Lung (tissue), 12 donors: ENCODE data around the gene CEBPZ. TPM values are rescaled to one million over a fixed set of nuclear protein-coding genes. Genes with fewer than 3 reads are reported as not detected.

Experiments used
- ATAC-seq: fragments of 200-7000 bp; cut with Tn5 transposase; one replicate; pipeline ENCODE4 v1.9.1; 2020; ENCODE audit warnings: moderate number of reproducible peaks; ENCODE audit not compliant: insufficient read depth, low FRiP score
- DNase-seq, 3 donors: peaks; one replicate each; pipeline ENCODE4 v3.0.0-alpha.2; 2013 to 2017
- H3K27ac ChIP-seq, 2 donors: one replicate each; pipeline ENCODE4 v1.5.1; 2013; ENCODE audit warnings: mild to moderate bottlenecking in 2 of 2, moderate library complexity in 2 of 2, control low read depth in 1 of 2, inconsistent platforms in 1 of 2, low read depth in 1 of 2, low read length in 1 of 2
- H3K27me3 ChIP-seq, 3 donors: one replicate each; pipeline ENCODE4 v1.5.1; 2013; ENCODE audit warnings: low read length in 2 of 3; ENCODE audit not compliant: control insufficient read depth in 3 of 3, insufficient read depth in 3 of 3
- H3K36me3 ChIP-seq, 4 donors: one replicate each; pipeline ENCODE4 v1.5.1; 2013; ENCODE audit warnings: low read length in 4 of 4, mild to moderate bottlenecking in 1 of 4, moderate library complexity in 1 of 4; ENCODE audit not compliant: control insufficient read depth in 4 of 4, insufficient read depth in 4 of 4
- H3K4me1 ChIP-seq, 5 donors: one replicate each; pipeline ENCODE4 v1.5.1; 2013; ENCODE audit warnings: low read length in 5 of 5, mild to moderate bottlenecking in 2 of 5, moderate library complexity in 1 of 5; ENCODE audit not compliant: control insufficient read depth in 5 of 5, insufficient read depth in 5 of 5
- H3K4me3 ChIP-seq: one replicate; pipeline ENCODE4 v1.5.1; 2013; ENCODE audit warnings: mild to moderate bottlenecking, control low read depth, moderate library complexity
- H3K9ac ChIP-seq, 2 donors: one replicate each; pipeline ENCODE4 v1.5.1; 2013; ENCODE audit warnings: low read length in 2 of 2, control low read depth in 1 of 2; ENCODE audit not compliant: insufficient read depth in 1 of 2
- H3K9me3 ChIP-seq, 4 donors: one replicate each; pipeline ENCODE4 v1.5.1; 2013; ENCODE audit warnings: low read length in 3 of 4, mild to moderate bottlenecking in 1 of 4, moderate library complexity in 1 of 4; ENCODE audit not compliant: control insufficient read depth in 4 of 4, insufficient read depth in 3 of 4
- WGBS, 2 donors: extraction: QIAGEN DNeasy Blood & Tissue Kit; methylation state at CpG; one replicate each; pipeline ENCODE4 v1.1.7; 2013; 5-methylcytosine and 5-hydroxymethylcytosine counted together
- polyA plus RNA-seq, 2 donors: library from polyadenylated mRNA; stranded (reverse); fragments of 200-250 nt; gene quantifications; one replicate each; pipeline ENCODE4 v1.2.1, GENCODE V29; 2013
- total RNA-seq, 2 donors: library from RNA; depleted of rRNA in 1 of 2; stranded (reverse); fragments of >200 nt in 1 of 2; gene quantifications; one replicate each; pipeline ENCODE4 v1.2.1, GENCODE V29; 2014 to 2021
- TF ChIP-seq, protein P1 (sequence below): IDR thresholded peaks from 2 replicates; pipeline ENCODE4 v1.5.1; 2012; ENCODE audit warnings: mild to moderate bottlenecking; ENCODE audit errors: control extremely low read depth, extremely low read depth
- donor health status: control.
- donor health status: control.
- donor health status: Bipolar disorder and iron deficiency.
- donor health status: healthy.
- donor health status: DM: yes; HTN: yes; CAD: no.

The CEBPZ gene
- total and polyA plus RNA-seq, 4 donors: 36.7 to 66.7 (median 45.0) TPM

DNA sequence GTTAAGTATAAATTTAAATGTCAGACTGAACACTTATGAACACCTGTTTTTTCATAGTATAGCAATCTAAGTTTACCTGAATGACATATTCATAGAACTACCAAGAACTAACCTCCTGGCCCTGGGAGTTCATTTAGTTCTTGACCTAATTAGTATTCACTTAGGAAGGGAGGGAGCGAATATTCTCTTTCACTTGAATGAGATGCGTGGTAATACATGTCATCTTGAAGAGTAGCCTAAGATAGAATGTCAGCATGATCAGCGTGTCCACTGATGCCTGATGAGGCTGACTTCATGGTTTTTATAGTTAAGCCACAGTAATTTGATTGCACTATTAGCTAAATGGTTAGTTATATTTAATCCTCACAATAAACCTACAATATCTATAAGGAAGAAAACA is 13.4 kb upstream of the CEBPZ start:
- no peaks in the 10 kb centered on the region for H3K9me3 ChIP-seq
- no peak for ATAC-seq
- H3K4me1 ChIP-seq: peaks cover 0 to 2% (median 0%) of the 10 kb centered on the region in 5 donors
- no peaks in the 10 kb centered on the region for H3K27me3 ChIP-seq
- H3K36me3 ChIP-seq: peaks cover 10 to 52% (median 28%) of the 10 kb centered on the region in 4 donors
- DNase-seq: no peak
- no peak overlapping the region for H3K9ac ChIP-seq
- no peak overlapping the region for H3K4me3 ChIP-seq
- 96 to 100% methylated on average over 3 of the region's 3 CpGs for whole genome bisulfite sequencing, 2 donors
- H3K27ac ChIP-seq: no peak overlapping the region
- TF ChIP-seq, protein P1, sequence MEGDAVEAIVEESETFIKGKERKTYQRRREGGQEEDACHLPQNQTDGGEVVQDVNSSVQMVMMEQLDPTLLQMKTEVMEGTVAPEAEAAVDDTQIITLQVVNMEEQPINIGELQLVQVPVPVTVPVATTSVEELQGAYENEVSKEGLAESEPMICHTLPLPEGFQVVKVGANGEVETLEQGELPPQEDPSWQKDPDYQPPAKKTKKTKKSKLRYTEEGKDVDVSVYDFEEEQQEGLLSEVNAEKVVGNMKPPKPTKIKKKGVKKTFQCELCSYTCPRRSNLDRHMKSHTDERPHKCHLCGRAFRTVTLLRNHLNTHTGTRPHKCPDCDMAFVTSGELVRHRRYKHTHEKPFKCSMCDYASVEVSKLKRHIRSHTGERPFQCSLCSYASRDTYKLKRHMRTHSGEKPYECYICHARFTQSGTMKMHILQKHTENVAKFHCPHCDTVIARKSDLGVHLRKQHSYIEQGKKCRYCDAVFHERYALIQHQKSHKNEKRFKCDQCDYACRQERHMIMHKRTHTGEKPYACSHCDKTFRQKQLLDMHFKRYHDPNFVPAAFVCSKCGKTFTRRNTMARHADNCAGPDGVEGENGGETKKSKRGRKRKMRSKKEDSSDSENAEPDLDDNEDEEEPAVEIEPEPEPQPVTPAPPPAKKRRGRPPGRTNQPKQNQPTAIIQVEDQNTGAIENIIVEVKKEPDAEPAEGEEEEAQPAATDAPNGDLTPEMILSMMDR: no peak

GRCh38 chr2:37244017-37244416 is 12.6 kb upstream of the CEBPZ start:
- TF ChIP-seq, protein P1: no peak
- Histone ChIP-seq H3K9me3 (no peaks in the 10 kb centered on the region), H3K27me3 (no peaks in the 10 kb centered on the region), H3K36me3 (peaks cover 10 to 49% (median 26%) of the 10 kb centered on the region in 4 donors), H3K4me1 (peaks cover 0 to 2% (median 0%) of the 10 kb centered on the region in 5 donors), H3K4me3 (no peak overlapping the region), H3K9ac (no peak overlapping the region), H3K27ac (no peak overlapping the region)
- no peak for DNase-seq
- 65 to 85% methylated on average over 4 of the region's 4 CpGs for WGBS, 2 donors
- no peak for ATAC-seq

DNA sequence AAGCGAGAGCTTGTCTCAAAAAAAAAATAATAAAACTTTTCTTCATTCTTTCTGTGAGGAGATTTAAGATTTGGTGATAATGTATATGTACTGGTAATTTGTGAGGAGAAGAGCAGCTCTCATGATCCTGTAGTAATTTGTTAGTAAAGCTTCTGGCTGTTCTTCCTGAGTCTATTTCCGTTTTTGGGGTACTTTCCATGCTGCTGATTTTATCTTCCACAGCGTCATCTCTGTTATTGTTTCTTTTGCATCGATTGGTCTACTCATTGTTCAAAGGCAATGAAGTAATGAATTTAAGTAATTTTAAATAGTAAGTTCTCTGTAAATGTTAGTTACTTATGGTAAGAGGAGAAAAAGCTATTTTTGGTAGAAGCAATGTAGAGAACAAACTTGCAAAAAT is 12.0 kb upstream of the CEBPZ start:
- no peaks in the 10 kb centered on the region for H3K9me3 ChIP-seq
- H3K36me3 ChIP-seq: peaks cover 10 to 49% (median 26%) of the 10 kb centered on the region in 4 donors
- peaks cover 0 to 2% (median 0%) of the 10 kb centered on the region in 5 donors for H3K4me1 ChIP-seq
- DNase-seq: no peak
- TF ChIP-seq, protein P1: no peak
- H3K9ac ChIP-seq: no peak overlapping the region
- no peaks in the 10 kb centered on the region for H3K27me3 ChIP-seq
- H3K27ac ChIP-seq: no peak overlapping the region
- H3K4me3 ChIP-seq: no peak overlapping the region
- no peak for ATAC-seq
- WGBS, 2 donors: 79 to 85% methylated on average over 4 of the region's 4 CpGs
